ENCODE results near the gene DIP2C.

DIP2C gene

DNA sequence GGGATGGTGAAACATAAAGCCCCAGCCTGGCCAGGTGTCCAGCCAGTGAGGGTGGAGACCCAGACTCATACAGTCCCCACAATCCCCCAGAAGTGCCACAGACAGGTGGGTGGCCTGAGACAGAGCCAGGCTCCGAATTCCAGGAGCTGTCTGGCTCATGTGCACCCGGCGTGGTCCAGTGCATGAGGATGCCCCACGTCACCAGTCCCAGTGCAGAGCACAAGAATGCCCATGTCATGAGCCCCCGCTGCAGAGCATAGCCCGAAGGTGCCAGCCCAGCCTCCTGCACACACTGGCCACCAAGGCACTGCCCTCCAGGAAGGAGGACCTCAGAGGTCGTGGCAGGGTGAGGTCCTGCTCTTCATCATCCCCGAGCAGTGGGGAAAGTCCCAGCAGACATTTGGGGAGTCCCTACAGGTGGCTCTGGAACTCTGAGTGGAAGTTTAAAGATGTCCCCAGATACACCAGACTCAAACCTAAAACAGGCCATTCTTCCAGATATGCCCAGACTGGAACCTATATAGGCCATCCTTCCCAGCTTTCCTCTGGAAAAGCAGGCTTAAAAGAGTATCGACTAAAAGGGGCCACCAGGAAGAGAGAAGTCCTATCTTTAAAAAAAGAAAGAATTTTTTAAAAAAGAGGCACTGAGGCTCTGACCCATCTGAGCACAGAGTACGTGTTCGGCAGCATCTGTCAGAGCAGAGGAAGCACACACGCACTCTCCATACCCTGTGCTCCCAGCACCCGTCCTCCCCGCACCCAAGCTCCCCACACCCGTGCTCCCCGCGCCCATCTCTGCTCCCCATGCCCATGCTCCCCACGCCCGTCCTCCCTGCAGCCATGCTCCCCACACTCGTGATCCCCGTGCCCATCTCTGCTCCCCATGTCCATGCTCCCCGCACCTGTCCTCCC is 11.5 kb downstream of the DIP2C start:
- DNase-seq (ENCODE audit: low read depth in 2 of 2): no peak

DNA sequence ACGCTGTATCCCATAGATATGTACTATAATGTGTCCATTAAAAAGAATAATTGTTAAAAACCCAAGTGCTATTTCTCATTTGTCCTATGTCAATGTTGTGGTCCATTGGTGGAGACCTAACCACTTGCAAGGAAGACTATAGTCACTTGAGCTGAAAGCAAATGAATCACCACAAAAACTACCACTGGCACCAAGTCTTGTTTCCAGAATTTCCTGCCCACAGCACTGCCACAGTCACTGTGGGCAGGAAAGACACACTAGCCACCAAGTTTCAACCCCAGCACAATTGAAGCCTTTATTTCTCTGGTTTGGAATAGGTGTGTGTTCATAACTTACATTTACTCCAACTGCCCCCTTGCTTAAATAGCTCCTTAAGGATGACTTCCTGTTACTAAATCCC is 12.4 kb downstream of the DIP2C start:
- no peak for DNase-seq (ENCODE audit: low read depth in 2 of 2)

DNA sequence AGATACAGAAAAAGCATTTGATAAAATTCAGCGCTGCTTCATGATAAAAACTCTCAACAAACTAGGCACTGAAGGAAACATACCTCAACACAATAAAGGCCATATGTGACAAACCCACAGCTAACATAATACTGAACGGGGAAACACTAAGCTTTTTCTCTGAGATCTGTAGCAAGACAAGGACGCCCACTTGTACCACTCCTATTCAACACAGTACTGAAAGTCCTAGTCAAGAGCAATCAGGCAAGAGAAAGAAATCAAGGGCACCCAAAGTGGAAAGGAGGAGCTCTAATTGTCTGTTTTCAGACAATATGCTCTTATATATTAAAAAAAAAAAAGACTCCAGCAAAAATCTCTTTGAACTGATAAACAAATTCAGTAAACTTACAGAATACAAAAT is 13.3 kb downstream of the DIP2C start:
- DNase-seq (ENCODE audit: low read depth in 2 of 2): no peak

DNA sequence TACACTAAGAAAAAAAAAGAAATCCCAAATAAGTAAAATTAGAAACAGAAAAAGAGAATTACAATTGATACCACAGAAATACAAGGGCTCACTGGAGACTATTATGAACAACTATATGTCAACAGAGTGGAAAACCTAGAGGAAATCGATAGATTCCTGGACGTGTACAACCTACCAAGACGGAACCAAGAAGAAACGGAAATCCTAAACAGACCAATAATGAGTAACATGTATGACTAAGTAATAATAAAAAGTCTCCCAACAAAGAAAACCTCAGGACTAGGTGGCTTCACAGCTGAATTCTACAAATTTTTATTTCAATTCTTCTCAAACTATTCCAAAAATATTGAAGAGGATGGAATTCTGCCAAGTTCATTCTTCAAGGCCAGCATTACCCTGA is 13.9 kb downstream of the DIP2C start:
- DNase-seq (ENCODE audit: low read depth in 2 of 2): no peak

DNA sequence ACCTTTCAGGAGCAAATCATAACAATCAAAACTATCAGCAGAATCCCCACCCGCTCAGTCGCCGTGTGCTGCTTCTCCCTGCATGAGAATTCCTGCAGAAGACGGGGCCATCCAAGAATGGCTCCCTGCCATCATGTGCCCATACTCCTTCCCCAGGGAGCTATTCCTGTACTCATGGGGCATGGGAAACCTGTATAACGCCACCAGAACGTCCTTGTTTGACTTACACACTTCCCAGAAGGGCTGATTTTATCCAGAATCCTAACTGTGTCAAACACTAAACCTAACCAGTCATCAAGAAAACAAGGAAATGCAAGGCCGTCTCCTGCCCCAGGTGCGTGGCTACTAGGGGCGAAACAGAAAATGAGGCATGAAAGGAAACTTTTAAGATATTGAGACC is 16.0 kb downstream of the DIP2C start:
- no peak for DNase-seq (ENCODE audit: low read depth in 2 of 2)

DNA sequence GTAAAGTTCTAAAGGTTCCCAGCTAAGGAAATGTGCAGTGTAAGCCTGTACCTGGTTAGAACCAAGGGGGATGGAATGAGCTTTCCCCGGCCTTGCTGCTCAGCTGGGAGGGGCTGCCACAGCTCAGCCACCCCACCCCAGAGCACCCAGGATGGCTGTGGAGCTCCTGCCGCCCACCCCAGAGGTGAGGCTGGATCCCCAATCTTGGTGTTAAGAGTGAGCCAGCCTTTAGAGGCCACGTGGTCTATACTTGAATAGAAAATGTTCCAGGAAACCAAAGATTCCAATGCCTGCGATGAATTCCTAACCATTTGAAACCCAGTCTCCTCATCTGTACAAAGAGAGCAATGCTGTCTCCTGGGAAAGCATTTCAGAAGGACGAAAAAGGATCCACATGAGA is 16.5 kb downstream of the DIP2C start:
- no peak for DNase-seq (ENCODE audit: low read depth in 2 of 2)

DNA sequence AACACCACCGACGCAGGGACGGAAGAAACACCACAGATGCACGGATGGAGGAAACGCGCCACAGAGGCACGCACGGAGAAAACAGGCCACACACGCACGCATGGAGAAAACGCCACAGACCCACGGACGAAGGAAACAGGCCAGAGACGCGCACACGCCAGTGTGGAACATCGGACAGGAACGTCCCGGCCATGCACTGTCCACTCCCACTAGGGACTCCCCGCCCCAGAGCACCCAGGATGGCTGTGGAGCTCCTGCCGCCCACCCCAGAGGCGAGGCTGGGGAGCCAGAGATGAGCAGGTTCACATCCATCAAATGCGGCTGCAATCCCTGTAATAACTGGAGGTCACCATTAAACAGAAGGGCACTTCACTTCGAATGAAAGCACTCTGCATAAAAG is 17.3 kb downstream of the DIP2C start:
- DNase-seq (ENCODE audit: low read depth in 2 of 2): no peak

DNA sequence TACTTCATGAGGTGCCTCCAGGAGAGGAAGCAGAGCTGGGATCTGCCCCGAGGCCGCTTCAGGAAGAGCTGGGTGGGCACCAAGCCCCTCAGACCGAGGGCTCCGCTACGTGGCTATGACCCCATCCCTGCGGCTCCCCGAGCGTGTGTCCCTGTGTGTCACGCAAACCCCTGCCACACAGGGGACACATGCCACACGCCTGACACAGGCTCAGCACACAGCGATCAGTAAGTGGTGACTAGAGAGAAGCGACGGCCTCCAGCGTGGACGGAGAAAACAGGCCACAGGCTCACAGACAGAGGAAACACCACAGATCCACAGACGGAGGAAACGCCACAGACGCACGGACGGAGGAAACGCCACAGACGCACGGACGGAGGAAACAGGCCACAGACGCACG is 18.5 kb downstream of the DIP2C start:
- DNase-seq (ENCODE audit: low read depth in 2 of 2): no peak

DNA sequence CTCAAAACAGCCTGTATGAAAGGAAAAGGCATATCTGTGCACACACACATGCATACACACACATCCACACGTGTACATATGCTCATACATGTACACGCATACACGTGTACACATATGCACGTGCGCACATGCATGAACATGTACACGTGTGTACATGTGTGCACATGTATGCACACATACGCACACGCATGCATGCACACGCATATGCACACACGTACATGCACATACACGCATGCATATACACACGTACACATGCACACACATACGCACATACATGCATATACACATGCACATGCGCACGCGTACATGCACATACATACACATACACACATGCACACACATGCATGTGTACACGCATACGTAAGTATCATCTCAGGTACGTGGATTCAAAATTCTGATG is 19.4 kb downstream of the DIP2C start:
- DNase-seq (ENCODE audit: low read depth in 2 of 2): no peak

DNA sequence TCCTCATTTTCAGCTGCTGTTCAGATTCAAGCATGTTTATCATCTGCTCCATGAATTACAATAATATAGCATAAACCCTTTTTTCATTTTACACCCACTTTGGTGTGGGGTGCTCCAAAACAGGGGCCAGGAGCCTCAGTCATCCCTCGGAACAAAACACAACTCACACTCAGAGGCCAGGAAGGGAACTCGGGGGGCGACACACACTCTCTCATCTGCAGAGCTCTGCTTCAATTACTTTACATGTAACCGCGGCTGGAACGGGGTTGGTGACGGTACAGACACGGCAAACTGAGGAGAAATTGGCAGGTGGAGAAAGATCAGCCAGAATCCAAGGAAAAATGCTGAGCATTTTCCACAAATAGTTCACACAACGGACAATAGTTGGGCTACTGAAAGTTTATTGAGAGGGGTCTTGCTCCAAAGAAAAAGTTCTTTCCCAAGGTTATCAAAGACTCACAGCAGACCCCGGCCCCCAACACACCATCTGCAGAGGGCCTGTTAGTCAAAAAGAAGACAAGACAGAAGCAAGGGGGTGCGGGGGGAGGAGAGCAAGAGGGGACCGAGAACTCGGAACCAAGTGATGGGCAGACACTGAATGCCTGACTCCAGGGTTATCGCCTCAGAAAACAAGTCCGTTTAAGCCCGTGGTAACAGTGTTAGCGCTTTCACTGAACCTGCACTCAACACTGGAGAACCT is 20.5 kb downstream of the DIP2C start:
- DNase-seq (ENCODE audit: low read depth in 2 of 2): no peak

DNA sequence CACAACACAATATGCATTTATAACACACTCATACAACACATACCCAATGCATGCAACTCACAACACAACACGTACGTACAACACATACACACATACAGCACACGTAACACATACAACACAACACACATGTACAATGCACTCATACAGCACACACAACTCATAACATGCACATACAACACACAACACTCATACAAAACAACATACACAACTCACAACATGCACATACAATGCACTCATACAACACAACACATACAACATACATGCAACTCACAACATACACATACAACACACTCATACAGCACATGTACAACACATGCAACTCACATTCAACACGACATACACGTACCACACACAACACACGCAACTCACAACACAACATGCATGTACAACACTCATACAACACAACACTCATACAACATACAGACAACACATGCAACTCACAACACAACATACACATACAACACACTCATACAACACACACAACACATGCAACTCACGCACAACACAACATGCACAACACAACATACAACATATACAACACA is 21.8 kb downstream of the DIP2C start:
- DNase-seq (ENCODE audit: low read depth in 2 of 2): no peak

DNA sequence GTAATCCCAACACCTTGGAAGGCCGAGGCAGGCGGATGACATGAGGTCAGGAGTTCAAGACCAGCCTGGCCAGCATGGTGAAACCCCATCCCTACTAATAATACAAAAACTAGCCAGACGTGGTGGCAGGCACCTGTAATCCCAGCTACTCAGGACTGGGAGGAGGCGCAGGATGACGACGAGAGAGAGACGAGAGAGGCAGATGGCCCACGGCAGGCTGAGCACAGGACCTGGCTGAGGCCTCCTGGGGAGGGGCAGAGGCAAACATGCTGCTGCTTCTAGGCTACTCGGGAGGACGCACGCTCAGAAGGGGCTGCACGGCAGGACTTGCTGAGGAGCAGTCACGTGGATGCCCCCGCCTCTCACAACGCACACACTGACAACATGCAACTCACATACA is 22.4 kb downstream of the DIP2C start:
- DNase-seq (ENCODE audit: low read depth in 2 of 2): no peak

DNA sequence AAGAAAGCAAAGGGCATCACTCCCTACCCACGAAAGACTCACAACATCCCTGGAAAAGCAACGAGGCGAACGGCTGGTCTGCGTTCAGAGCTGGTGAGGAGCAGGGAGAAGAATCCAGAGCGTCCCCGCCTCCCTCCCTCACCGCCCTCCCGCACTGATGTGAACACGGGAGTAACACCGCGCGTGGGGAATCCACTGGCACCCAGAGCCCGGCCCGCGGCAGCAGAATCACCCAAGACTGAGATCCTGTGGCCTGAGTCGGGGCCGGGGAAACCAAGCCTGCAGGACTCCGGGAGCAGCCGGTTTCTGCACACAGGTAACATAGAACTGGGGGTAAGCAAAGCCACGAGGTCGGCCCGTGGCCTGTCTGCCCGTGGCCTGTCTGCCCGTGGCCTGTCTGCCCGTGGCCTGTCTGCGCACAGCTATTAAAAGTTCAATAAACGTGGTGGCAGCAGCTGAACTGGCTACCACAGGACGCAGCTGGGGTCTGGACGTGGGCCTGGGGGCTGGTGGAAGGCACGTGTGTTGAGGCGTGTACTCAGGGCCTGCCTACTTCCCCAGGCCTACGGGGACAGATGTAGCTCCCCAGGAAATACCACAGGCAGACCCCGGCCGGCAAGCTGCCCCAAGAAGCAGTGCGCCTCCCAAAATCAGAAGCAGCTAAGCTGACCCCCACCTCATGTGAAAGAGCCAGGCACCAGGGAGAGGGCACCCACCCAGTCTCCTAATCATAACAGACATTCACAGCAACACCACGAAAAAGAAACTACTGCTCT is 23.0 kb downstream of the DIP2C start:
- no peak for DNase-seq (ENCODE audit: low read depth in 2 of 2)

DNA sequence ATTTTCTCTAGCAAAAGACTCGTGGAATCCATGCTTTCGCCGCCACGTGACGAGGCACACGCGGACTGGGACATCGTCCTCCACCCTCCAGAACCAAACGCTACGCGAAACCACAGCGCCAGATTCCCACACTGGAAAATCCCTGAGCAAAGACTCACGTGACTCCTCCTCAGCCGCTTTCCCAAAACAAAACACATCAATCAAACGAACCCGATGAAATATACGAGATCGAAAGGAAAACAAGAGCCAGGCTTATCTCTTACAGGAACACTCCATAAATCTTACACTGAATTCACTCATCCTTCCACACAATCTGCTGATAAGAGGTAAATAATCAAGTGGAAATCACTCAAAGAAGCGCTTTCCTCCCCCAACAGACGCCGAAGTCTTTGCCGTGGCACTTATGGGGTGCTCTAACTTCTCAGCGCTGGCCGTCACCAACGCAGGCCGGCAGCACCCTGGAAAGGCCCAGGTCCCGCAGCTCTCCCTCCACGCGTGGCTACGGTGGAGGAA is 23.8 kb downstream of the DIP2C start:
- no peak for DNase-seq (ENCODE audit: low read depth in 2 of 2)

DNA sequence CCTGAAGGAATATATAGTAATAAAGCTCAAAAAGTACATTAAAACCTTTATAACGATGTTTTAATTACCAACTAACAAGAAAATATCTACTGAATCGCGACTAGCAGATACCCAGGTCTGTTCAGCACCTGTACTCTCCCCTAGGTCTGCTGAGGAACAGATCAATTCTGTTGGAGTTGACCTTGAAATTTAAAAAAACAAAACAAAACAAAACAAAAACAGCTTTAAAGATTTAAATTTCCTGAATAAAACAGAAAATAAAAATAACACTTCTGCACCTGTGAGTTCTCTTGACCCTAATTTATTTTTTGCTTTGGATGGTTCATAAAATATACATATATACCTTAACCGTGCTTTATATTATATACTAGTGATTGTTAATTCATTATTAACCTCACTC is 24.6 kb downstream of the DIP2C start:
- DNase-seq (ENCODE audit: low read depth in 2 of 2): no peak

DNA sequence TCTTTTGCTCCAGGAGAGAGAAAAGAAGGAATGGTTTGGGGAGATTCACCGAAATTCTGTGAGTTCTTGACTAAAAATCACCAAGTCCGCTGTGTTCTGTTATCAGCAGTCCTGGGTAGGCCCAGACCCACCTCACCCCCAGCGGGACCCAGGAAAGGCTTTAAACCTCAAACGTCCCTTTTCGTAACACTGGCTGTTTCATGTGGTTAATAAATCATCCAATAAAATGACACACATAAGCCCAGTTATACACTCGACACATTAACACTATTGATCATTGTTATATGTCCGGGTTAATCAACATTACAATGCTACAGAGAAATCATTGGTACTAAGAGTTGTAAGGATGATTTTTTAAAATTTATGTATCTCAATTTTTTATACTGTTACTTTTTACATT is 25.2 kb downstream of the DIP2C start:
- DNase-seq (ENCODE audit: low read depth in 2 of 2): no peak

DNA sequence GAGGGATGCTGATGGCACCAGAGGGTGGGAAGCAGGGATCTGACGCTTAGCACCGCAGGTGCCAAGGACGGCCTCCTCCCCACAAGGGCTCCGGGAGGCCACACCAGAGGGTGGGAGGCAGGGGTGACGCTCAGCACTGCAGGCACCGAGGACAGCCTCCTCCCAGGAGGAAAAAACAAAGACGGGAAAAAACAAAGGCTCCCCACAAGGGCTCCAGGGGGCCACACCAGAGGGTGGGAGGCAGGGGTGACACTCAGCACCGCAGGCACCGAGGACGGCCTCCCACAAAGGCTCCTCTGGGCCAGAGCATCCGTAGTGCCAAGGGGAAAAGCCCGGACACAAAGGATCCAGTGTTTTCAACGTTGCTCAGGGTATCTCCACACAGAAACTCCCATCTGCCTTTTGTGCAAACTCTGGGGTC is 25.6 kb downstream of the DIP2C start:
- no peak for DNase-seq (ENCODE audit: low read depth in 2 of 2)

DNA sequence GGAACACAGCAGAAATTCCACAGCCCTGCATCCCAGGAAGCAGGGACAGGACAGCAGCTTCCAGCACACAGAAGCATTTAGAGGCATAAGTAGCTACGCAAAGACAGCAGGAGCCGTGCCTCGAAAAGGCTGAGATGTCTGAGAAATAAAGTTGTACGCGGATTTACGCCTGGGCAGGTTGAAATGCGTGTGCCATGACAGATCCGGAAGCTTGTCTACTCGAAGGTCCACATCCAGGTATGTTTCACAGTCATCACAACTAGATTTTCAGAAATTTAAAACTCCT is 26.1 kb downstream of the DIP2C start:
- no peak for DNase-seq (ENCODE audit: low read depth in 2 of 2)

DNA sequence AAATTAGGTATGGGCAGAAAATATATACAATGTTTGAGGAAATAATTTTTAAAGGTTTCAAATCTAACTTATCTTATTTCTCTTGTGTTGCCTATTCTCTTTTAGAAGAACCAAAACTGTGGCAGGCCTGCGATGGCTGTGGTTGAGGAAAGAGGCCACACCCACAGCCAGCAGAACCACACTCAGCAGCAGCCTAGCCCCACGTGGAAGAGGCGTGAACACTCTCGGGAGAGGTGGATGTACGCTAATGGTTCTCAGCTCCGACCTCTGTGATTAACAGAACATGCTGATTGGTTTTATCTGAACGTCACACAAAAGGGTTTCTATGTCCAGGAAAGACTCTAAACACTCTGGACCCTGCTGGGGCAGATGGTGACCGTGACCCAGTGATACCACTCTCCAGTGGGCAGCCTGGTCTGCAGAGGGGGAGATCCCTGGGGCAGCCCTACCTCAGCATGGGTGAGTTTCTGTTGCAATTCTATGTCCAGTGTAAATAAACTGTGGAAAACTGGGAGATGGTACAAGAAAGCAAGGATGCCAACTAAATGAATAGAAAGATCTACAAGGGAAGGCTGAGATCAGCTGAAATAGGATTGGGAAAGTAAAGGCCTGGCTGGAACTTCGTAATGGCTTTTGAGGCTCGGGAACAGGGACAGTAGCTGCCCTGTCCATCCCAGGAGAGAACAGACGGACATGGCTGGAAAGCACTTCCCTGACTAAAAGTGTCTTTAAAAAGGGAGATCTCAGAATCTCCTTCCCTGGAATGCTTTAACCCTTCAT is 26.6 kb downstream of the DIP2C start:
- DNase-seq (ENCODE audit: low read depth in 2 of 2): no peak

DNA sequence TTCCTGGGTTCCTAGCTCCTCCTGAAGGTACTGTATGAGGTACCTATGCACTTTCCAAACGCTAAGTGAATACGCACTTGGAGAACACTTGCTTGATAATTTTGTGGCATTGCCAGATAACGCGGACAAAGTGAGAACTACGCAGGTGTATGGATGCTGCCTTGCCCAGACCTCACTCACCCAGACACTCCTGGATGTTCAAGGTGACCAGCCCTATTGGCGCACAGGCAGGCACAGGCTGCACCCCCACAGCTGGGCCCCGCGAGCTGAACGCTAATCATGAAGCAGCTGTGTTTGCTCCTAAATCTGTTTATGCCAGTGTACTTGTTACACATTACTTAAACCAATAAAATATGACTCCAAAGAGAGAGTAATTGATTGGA is 27.3 kb downstream of the DIP2C start:
- DNase-seq (ENCODE audit: low read depth in 2 of 2): no peak

DNA sequence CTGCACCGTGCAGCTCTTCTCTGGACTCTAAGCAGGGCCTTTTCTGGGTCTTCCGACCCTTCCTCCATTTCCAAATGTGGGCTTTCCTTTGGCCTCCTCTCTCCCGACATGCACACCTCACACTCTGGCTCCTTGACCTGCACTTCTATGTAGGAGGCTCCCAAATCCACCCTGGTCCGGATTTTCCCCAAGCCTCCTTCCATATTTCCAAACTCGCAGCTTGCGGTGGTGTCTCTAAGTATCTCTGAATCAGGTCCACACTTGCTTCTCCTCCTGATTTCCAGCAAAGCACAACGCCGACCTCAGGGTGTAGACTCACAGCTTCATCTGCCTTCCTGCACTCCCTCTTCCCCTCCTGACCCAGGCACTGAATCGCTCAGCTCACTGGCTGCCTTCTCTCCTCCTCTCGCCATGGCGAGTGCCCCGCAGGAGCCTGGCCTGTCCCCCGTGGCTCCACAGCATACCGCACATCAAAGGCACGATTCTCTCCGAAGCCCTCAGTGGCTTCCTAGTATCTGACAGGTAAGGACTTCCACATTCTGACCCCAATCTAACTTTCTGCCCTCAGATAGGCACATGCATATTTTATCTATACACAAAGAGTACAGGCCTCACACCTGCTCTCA is 27.8 kb downstream of the DIP2C start:
- no peak for DNase-seq (ENCODE audit: low read depth in 2 of 2)

Data from fibroblast of skin of left quadriceps (primary cell).